ENCODE measurements around the gene PDZD2. TPM values are rescaled to one million over a fixed set of nuclear protein-coding genes. Genes with fewer than 3 reads are reported as not detected.
"Not testable (repeated sequence)": the region's sequence is repeated elsewhere in the genome, so short reads cannot be mapped to it uniquely, and the experiment has no call there.

Gene PDZD2
- total RNA-seq, 1 experiment from 2014 or later, result 0.37 TPM

GRCh38 chr5:31691408-31691807, 52.5 kb downstream of the PDZD2 start:
- RAD21 ChIA-PET (ENCODE audit: low non-redundant PET in 1 of 2, low total read pairs in 2 of 2, uncharacterized antibody in 2 of 2, unreplicated experiment in 2 of 2); H3K9ac ChIP-seq (ENCODE audit: low read length); H3K27me3 ChIP-seq (ENCODE audit: insufficient read depth, low read length); POLR2A ChIA-PET; H3K36me3 ChIP-seq (ENCODE audit: control insufficient read depth in 1 of 2, insufficient read depth in 2 of 2, low read length in 2 of 2); H3K9me2 ChIP-seq (ENCODE audit: insufficient read depth); ATAC-seq; H3K79me2 ChIP-seq (ENCODE audit: insufficient read depth, low read length); H3K4me3 ChIP-seq (replicated peaks in 1 of 2; ENCODE audit: low read depth in 1 of 2, low read length in 2 of 2); DNase-seq (ENCODE audit: low read depth, low spot score); BruUV-seq (replicated peaks); H2AFZ ChIP-seq (ENCODE audit: low read depth, low read length, poor library complexity, severe bottlenecking); H3K4me1 ChIP-seq (ENCODE audit: control insufficient read depth in 1 of 2, insufficient read depth in 2 of 2, low read length in 2 of 2); H3K9me3 ChIP-seq (ENCODE audit: control insufficient read depth in 1 of 2, insufficient read depth in 1 of 2, low read depth in 1 of 2, low read length in 2 of 2); intact Hi-C loops (cut with micrococcal nuclease); H4K20me1 ChIP-seq (ENCODE audit: insufficient read depth); H3K4me2 ChIP-seq (ENCODE audit: low read length); H3K27ac ChIP-seq (ENCODE audit: low read depth, low read length): not testable (repeated sequence)
- CTCF ChIA-PET, result interaction anchor here (1.1 kb wide), 1 partner anchor 117 kb away, joined by 3 read pairs; no protein-coding TSS in a partner anchor

DNA sequence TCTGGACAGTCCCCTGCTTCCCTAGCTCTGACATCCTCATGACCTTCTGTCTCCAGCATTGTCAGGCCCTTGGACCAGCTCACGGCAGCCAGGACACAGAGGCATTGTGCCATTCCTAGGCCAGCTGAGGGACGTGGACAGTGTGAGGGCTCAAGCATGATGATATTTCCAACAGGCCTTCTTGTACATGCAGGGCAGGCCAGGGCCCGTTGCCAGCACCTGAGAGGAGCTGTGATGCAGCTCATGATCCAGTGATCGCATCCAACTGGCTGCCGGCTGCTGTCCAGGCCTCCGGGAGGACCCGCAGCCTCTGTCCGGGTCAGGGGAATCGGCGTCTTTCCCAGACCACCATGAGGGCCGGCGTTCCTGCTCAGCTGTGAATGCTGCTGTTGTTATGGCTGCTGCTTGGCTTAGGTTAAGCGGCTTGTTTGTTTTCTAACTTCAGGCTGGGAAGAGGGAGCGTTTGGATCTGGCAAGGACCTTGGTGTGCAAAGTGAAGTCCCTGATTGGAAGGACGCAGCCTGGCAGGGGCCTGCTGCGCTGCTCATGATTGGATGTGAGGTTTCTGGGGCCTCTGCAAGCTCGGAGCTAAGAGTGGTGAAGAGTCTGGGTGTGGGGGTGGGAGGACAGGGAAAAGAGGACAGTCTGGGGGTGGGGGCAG, 53.8 kb downstream of the PDZD2 start:
- Histone ChIP-seq H3K9me2 (ENCODE audit: insufficient read depth) (no peaks in the 10 kb centered on the region), H3K79me2 (ENCODE audit: insufficient read depth, low read length) (no peaks in the 10 kb centered on the region), H3K9me3 (ENCODE audit: control insufficient read depth in 1 of 2, insufficient read depth in 1 of 2, low read depth in 1 of 2, low read length in 2 of 2) (no peaks in the 10 kb centered on the region), H3K27me3 (ENCODE audit: insufficient read depth, low read length) (no peaks in the 10 kb centered on the region), H3K36me3 (ENCODE audit: control insufficient read depth in 1 of 2, insufficient read depth in 2 of 2, low read length in 2 of 2) (no peaks in the 10 kb centered on the region), H3K4me1 (ENCODE audit: control insufficient read depth in 1 of 2, insufficient read depth in 2 of 2, low read length in 2 of 2) (no peaks in the 10 kb centered on the region), H3K9ac (ENCODE audit: low read length) (no peak overlapping the region), H3K27ac (ENCODE audit: low read depth, low read length) (no peak overlapping the region), H3K4me3 (replicated peaks in 1 of 2; ENCODE audit: low read depth in 1 of 2, low read length in 2 of 2) (no peak overlapping the region), H4K20me1 (ENCODE audit: insufficient read depth) (no peaks in the 10 kb centered on the region), H3K4me2 (ENCODE audit: low read length) (no peak overlapping the region), H2AFZ (ENCODE audit: low read depth, low read length, poor library complexity, severe bottlenecking) (no peak overlapping the region)
- ATAC-seq, result no peak
- DNase-seq (ENCODE audit: low read depth, low spot score), result no peak
- BruUV-seq (replicated peaks), result no TSS peak
- POLR2A ChIA-PET, result no interaction called here
- CTCF ChIA-PET, result no interaction called here
- RAD21 ChIA-PET (ENCODE audit: low non-redundant PET in 1 of 2, low total read pairs in 2 of 2, uncharacterized antibody in 2 of 2, unreplicated experiment in 2 of 2), result no interaction called here
- intact Hi-C loops (cut with micrococcal nuclease), result no loop called here
- TF ChIP-seq EGR1 (IDR thresholded peaks at IDR 0.05; ENCODE audit: low read depth) (no peak), YY1 (IDR thresholded peaks at IDR 0.05; ENCODE audit: extremely low read depth, insufficient replicate concordance, low read depth, low read length) (no peak), POLR2AphosphoS5 (IDR thresholded peaks at IDR 0.05; ENCODE audit: low read depth, low read length) (no peak), EZH2phosphoT487 (IDR thresholded peaks at IDR 0.05; ENCODE audit: borderline replicate concordance) (no peak), REST (IDR thresholded peaks at IDR 0.05; ENCODE audit: low read depth) (no peak), ZNF274 (IDR thresholded peaks at IDR 0.05; ENCODE audit: low read depth, low read length) (no peak), RAD21 (IDR thresholded peaks at IDR 0.05; ENCODE audit: low read depth) (no peak), SRF (IDR thresholded peaks at IDR 0.05; ENCODE audit: low read depth) (no peak), CEBPB (IDR thresholded peaks at IDR 0.05; ENCODE audit: low read depth) (no peak), ZFX (IDR thresholded peaks at IDR 0.05) (no peak), FOSL1 (IDR thresholded peaks at IDR 0.05; ENCODE audit: low read depth) (no peak), EZH2 (IDR thresholded peaks at IDR 0.05) (no peak), SIN3A (IDR thresholded peaks at IDR 0.05; ENCODE audit: low read depth) (no peak)
- TF ChIP-seq, protein P1, sequence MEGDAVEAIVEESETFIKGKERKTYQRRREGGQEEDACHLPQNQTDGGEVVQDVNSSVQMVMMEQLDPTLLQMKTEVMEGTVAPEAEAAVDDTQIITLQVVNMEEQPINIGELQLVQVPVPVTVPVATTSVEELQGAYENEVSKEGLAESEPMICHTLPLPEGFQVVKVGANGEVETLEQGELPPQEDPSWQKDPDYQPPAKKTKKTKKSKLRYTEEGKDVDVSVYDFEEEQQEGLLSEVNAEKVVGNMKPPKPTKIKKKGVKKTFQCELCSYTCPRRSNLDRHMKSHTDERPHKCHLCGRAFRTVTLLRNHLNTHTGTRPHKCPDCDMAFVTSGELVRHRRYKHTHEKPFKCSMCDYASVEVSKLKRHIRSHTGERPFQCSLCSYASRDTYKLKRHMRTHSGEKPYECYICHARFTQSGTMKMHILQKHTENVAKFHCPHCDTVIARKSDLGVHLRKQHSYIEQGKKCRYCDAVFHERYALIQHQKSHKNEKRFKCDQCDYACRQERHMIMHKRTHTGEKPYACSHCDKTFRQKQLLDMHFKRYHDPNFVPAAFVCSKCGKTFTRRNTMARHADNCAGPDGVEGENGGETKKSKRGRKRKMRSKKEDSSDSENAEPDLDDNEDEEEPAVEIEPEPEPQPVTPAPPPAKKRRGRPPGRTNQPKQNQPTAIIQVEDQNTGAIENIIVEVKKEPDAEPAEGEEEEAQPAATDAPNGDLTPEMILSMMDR (IDR thresholded peaks at IDR 0.05 in 2 of 3, conservative IDR thresholded peaks at IDR 0.05 in 1 of 3; ENCODE audit: borderline replicate concordance in 1 of 3, insufficient read depth in 1 of 3, low read depth in 2 of 3, low read length in 2 of 3), result no peak
